CD4-positive, alpha-beta T cell treated with Interleukin-1 beta for 1 hour (primary cell): ENCODE data around the gene CCNQ.

Experiments used
- DNase-seq, 2 donors: peaks; one replicate each; pipeline ENCODE4 v3.0.0-alpha.2; 2020 to 2022

CCNQ gene

DNA sequence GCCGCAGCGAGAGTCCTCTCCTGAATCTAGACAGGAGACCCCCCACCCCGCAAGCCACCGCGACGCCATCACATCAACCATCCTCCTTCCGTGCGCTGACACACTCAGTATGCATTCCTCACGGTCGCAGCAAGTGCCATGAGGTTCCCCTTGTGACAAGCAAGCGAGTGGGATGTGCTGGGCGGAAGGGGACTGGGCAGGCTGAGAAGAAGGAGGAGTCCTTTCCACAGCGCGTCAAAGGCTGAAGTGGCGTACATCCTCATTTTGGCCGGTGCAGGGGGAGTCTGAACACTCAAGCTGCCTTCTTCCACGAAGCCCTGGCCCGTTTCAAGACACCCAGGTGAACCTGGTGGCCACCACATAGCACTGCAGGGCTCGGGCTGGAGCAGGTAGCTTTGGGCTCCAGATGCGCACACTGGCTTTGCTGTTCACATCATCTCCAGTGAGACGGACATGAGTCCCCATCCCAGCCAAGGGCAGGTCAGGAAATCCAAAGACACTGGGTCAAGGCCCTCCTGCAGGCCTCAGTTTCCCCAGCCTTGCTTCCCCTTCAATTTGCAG is 30.4 kb downstream of the CCNQ start:
- DNase-seq = no peak

DNA sequence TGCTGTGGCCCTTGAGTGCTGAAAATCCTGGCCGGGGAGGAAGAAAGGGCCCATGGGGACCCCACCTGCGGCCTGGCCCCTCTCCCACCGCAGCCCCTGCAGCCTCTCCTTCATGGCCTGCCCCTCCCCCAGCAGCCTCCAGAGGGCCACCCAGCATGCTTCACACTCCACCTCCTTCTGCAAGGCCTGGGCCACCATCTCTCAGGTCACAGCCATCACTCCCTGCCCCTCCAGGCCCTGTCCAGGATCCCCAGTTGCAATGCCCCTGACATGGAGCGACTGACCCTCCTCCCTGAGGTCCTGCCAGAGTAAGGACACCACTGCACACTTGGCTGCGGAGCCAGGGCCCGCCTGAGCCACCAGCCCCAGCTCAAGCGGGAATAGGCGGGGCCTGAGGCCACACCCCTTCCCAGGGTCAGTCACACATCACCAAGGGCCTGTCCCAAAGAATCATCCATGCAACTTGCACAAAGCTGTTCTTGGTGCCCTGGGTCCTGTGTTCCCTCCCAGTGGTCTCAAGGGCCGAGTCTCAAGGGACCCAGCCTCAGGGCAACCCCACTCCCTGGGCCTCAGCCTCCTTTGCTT is 32.9 kb downstream of the CCNQ start:
- DNase-seq = no peak

DNA sequence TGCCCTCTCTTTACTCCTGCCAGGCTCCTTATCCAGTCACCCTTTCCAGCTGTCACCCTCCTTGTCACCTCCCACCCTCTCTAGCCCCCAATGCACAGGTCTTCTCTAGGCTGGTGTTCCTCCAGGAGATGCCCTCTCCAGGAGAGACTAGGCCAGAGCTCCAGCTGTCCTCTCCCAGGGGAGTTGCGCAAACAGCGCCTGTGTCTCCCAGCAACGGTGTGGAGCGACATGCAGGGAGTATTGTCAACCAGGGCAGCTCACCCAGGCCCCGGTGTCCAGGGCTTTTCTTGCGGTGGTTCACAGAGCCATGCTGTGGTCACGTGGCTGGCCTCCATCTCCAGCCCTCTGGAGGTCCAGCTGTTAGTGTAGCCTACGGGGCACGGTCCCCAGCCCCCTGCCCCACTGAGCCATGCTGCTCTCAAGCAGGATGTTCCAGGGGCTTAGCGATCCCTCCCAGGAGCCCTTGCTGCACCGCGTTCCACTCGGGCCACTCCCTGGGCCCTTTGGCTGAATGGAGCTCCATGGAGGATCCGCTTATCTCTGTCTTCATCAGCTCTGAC is 34.8 kb downstream of the CCNQ start:
- no peak for DNase-seq

DNA sequence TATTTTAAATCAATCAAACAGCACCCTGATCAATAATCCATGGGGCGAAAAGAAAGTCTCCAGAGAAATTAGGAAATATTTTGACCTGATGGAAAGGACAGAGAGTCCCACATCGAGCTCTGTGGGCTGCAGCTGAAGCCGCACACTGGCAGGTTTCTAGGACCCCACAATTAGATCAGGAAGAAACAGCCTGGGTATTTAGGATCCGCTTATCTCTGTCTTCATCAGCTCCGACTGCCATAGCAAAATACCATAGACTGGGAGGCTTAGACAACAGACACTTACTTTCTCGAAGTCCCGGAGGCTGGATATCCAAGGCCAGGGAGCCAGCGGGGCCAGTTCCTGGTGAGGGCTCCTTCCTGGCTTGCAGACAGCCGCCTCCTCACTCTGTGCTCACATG is 36.4 kb downstream of the CCNQ start:
- no peak for DNase-seq

DNA sequence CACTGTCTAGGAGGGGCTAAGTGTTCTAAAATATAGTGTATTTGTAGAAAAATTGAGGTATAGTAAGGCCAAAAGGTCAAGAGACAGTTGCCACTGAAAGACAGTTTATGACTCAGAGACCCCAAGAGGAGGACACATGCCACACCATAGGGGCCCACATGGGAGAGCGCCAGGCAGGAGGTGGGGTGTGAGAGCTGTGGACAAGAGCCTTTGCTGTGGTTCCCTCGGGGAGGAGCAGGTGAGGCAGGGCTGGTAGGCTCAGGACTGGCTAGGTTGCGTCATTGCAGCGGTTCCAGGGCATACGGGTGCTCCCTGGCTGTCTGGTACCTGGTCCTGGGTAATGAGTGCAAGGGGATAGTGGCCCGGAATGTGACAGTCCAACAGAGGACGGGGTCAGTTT is 37.6 kb downstream of the CCNQ start:
- DNase-seq = no peak

DNA sequence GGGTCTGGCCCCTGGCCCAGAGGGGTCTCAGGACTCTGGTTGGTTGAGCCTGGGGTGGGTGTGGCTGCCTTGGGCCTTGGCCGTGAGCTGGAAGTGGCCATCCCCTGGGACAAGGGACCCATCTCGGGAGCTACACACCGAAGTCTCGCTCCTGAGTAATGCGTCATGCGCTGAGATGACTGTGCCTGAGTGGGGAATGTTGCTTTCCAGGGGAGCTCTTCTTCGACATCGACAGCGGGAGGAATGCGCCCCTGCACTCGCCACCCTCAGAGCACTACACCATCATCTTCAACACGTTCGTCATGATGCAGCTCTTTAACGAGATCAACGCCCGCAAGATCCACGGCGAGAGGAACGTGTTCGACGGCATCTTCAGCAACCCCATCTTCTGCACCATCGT is 38.5 kb downstream of the CCNQ start:
- no peak for DNase-seq

DNA sequence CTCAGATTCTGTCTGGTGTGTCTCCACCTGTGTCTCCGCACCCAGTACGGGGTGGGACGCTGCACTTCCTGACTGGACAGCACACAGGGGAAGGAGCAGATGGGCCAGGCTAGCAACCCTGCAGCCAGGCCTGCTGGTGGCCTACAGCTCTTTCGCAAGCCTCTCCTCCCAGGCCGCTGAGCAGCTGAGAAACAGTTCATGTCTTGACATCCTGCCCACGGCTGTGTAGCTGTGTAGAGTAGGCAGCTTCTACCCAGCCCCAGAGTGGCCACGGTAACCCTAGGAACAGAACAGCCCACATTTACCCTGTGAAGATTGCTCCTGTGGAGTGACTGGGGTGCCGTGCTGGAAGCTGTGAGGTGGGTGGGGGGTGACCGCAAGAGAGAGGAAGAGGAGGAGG is 38.9 kb downstream of the CCNQ start:
- no peak for DNase-seq

DNA sequence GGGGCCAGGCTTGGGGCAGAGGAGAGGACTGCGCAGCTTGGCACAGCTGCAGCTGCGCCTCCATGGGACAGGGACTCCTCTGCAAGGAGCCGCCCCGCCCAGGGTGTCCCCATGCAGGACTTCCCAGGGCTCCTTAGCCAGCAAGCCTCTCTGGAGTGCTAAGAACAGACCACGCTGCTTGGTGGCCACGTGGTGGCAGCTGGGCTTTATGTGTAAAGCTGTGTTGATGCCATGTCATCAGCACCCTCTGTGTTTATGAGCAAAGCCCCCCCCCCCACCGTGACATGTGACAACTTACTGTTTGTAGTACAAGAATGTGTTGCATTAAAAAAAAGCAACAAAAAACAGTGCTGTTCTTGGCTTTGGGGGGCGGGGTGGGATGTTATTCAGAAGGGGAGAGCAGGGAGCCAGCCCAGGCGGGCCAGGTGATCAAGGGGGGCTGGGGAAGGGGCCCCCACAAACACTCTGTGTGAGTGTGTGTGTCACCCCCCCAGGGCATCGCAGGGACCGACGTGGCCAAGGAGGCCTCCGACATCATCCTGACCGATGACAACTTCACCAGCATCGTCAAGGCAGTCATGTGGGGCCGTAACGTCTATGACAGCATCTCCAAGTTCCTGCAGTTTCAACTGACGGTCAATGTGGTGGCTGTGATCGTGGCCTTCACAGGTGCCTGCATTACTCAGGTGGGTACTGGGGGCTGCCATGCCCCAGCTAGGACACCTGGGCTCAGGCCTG is 41.2 kb downstream of the CCNQ start:
- DNase-seq = no peak

DNA sequence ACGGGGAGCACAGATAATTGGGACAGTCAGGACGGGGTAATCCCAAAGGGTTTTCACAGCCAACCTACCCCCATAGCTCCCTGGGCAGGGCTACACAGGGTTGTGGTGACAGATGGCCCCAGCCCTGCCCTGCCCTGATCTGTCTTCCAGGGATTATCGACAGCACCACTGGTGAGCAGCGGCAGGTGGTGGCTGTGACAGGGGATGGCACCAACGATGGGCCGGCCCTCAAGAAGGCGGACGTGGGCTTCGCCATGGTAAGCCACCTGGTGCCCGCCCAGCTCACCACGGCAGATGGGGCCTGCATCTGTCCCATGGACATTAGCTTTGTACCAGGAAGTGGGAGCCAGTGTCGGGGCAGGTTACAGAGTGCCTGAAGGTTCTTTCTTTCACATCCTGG is 42.2 kb downstream of the CCNQ start:
- DNase-seq = no peak

DNA sequence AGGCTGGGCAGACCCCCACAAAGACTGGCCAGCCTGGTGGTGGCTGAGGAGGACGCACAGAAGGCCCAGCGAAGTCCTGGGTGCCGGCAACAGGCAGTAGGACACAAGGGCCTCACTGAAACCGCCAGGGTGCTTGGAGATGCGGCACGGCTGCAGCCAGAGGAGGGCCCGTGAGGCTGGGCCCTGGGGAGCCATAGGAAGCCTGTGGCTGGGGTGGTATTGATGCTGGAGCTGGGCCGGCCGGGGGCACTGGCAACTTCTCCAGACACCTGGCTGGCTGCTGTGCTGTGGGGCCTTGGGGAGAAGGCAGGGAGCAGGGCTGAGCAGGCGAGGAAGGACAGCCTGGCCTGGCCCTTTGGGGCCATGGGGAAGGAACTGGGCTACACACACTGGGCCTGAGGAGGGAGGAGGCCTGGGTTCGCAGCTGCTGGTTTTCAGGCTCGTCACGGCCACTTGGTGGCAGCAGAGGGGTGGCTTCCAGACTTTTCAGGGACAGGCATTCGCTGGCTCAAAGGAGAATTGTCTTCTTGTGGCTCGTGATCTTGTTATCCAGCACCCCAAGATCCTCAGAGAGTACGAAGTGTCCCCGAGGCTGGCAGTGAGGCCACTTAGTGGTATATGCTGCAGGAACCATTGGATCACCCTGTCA is 44.3 kb downstream of the CCNQ start:
- DNase-seq = peak; percentile 59 to 61

DNA sequence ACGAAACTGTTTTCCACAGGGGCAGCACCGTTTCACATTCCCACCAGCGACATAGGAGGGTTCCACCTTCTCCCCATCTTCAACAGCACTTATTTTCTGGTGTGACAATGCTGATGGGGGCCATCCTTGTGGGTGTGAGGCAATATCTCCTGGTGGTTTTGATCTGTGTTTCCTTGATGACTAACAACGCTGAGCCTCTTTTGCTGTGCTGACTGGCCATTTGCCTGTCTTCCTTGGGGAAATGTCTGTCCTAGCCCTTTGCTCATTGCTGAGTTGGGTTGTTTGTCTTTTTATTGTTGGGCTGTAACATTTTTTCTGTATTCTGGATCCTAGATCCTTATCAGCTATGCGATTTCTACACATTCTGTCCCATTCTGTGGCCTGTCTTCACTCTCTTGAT is 47.8 kb downstream of the CCNQ start:
- DNase-seq = no peak

DNA sequence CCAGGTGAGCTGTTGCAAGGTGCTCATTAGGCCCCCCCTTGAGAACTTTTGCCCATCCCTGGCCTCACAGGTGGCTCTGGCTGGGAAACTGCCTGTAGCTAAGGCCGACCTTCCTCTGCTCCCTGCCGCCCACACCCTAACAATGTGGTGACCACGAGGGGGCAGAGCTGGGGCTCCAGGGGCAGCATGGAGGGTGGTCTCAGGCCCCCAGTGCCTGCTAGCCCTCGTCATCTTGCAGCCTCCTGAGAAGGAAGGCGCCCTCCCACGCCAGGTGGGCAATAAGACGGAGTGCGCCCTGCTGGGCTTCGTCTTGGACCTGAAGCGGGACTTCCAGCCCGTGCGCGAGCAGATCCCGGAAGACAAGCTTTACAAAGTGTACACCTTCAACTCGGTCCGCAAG is 49.1 kb downstream of the CCNQ start:
- no peak for DNase-seq

DNA sequence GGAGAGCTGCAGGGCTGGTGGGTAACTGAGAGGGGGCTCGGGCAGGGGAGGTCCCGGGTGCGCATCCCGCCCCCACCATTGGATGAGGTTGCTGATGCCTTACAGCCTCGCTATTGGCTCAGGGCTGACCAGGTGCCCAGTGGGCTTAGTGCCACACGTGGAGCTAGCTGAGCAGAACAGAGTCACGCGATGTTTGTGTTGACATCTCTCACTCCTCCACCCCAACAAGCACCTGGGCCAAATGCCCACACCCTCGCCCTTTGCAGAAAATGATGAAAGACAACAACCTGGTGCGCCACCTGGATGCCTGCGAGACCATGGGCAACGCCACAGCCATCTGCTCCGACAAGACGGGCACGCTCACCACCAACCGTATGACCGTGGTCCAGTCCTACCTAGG is 49.7 kb downstream of the CCNQ start:
- DNase-seq = no peak

DNA sequence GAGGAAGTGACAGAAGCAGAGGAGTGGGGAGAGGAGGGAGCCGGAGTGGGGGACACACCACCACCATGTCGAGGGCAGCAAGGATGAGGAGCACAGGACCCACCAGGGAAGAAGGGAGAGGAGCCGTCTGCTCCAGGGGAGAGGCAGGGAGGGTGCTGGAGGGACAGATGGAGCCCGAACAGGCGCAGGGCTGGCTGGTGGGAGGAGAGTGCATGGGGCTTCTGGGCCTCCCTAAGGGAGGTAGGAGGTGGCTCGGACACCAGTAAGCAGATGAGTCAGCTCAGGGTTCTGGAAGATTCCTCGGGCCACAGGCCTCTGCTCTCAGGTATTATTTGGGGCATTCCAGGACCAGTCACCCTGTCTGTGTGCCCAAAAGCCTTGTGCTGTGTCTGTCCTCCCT is 51.7 kb downstream of the CCNQ start:
- no peak for DNase-seq

DNA sequence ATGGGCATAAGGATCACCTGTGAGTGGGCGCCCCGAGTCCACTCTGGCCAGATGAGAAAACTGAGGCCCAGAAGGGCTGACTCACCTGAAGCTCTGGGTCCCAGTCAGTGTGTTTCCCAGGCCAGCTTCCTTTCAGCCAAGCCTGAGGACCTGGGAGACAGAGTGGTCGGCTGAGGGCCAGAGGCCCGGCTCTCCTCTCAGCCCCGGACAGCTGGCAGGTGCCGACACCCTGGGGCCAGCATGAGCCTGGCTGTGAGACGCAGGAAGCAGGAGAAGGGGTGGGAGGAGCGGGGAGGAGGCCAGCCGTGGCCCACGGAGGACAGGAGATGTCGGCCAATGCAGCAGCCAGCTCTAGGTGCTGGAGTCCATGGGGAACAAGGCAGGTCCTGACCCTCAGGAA is 52.6 kb downstream of the CCNQ start:
- no peak for DNase-seq

DNA sequence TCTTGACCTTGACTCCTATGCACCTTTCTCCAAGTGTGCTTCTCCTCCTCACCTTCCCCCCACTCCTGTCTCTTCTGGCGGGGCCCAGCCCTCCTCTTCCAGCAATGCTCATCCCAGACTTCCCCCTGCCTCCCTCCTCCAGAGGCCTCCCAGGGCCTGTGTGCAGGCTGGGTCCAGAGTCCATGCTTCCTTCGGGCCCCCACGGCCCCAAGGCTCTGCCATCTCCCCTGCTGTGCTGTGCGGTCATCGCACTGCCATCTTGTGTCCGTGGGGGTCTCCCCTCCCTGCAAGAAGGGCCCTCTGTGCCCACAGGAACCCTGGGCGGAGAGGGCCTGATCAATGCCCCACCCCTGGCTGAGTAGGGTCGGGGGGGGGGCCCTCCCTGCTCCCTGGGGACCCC is 54.2 kb downstream of the CCNQ start:
- DNase-seq = no peak

DNA sequence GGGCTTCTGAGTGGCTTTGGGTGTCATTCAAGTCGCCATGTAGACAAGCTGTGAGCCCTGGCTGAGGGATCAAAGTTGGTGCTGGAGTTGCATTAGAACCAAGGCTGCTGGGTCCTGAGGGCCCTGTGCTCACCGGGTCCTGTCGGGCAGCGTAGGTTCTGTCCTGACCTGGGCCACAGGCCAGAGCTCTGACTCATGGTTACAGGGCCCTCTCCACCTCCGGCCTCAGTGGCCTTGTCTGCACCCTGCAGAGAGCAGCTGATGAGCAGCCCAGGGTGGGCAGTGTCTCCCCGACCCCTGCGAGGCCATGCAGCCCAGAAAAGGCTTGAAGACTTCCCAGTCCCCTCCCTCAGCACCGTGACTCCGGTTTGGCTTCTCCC is 59.0 kb downstream of the CCNQ start:
- DNase-seq = no peak

DNA sequence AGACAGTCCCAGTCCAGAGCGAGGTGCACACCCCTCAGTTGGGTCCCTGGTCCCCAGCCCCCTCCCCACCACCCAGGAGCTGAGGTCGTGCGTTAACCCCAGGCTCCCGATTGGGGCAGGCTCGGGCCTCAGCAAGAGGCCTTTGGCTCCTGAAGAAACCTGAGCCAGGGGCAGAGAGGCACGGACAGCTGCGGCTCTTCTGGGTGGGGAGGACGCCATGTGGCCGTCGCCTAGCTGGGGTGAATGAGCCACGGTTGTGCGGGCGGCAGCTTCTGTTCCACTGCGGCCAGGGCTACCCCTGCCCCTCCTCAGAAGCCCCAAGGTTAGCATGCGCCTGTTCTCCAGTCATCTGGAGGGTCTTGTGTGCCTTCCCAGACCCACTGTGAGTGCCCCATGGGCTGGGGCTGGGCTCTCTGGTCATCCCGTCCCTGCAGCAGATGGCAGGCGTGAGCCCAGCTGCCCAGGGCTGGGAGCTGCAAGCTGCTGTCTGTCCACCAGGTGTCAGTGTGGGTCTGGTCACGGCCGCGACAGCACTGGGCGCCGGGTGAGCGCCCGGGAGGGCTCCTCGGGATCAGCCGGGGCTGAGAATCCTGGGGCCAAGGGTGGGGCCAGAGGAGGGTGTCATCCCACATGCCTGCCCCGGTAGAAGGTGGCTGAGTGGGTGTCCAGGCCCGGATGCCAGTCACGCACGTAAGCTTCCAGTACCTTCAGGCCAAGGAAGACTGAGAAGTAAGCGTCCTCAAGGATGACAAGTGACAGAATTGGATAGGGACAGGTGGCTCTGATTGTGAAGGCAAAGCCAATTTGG is 59.6 kb downstream of the CCNQ start:
- DNase-seq = peak; percentile 55 to 56

DNA sequence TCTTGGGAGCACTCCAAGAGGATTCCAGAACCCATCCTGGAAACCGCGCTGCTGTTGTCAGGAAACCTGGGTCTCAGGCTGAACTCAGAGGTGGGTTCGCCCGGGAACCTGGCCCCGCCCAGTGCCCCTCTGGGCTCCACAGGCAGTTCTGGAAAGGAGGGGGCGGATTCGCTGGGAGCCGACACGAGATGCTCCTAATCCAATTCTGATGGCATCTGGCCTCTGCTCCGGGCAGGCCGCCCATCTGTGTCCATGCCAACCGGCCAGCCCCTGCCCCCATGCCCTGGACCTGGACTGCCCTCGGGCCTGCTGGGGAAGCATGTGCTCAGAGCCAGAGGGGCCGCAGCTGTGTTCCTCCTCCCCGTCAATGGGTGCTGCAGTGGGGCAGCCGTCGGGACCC is 60.5 kb downstream of the CCNQ start:
- DNase-seq = no peak
